H9 (cell line): ENCODE results near the gene GALNT13. TPM values are rescaled to one million over a fixed set of nuclear protein-coding genes. Genes with fewer than 3 reads are reported as not detected.

Source experiments
- DNase-seq: peaks from one replicate; pipeline ENCODE4 v3.0.0-alpha.2; 2017
- H2AFZ ChIP-seq: one replicate; pipeline ENCODE4 v1.6.1; 2013; ENCODE audit warnings: mild to moderate bottlenecking, low read length, control low read depth, moderate library complexity
- H2AK5ac ChIP-seq: 2 replicates; pipeline ENCODE4 v1.6.1; 2013; ENCODE audit warnings: low read length, control low read depth, mixed read lengths; ENCODE audit not compliant: insufficient read length
- H2BK120ac ChIP-seq: one replicate; pipeline ENCODE4 v1.6.1; 2013; ENCODE audit warnings: low read depth, mild to moderate bottlenecking, low read length, control low read depth, inconsistent platforms; ENCODE audit not compliant: poor library complexity, severe bottlenecking
- H2BK12ac ChIP-seq: 2 replicates; pipeline ENCODE4 v1.6.1; 2013; ENCODE audit warnings: low read length, control low read depth, mixed read lengths, low read depth; ENCODE audit not compliant: insufficient read length
- H2BK15ac ChIP-seq: 2 replicates; pipeline ENCODE4 v1.6.1; 2013; ENCODE audit warnings: low read depth, low read length, control low read depth
- H2BK20ac ChIP-seq: one replicate; pipeline ENCODE4 v1.6.1; 2013; ENCODE audit warnings: low read depth, mild to moderate bottlenecking, low read length, control low read depth, inconsistent platforms; ENCODE audit not compliant: poor library complexity, severe bottlenecking
- H2BK5ac ChIP-seq: 2 replicates; pipeline ENCODE4 v1.6.1; 2013; ENCODE audit warnings: low read length, control low read depth, mixed read lengths; ENCODE audit not compliant: insufficient read length
- H3K14ac ChIP-seq: 2 replicates; pipeline ENCODE4 v1.6.1; 2013; ENCODE audit warnings: low read length, control low read depth; ENCODE audit not compliant: insufficient read depth
- H3K18ac ChIP-seq: 2 replicates; pipeline ENCODE4 v1.6.1; 2013; ENCODE audit warnings: low read depth, mild to moderate bottlenecking, mixed read lengths, low read length, control low read depth; ENCODE audit not compliant: insufficient read length
- H3K23ac ChIP-seq: 2 replicates; pipeline ENCODE4 v1.6.1; 2013; ENCODE audit warnings: low read length, control low read depth, mixed read lengths, low read depth; ENCODE audit not compliant: insufficient read length
- H3K23me2 ChIP-seq: 2 replicates; pipeline ENCODE4 v1.6.1; 2013; ENCODE audit warnings: low read depth, mild to moderate bottlenecking, mixed read lengths, low read length, control low read depth; ENCODE audit not compliant: insufficient read length, poor library complexity, severe bottlenecking
- H3K27ac ChIP-seq: 2 replicates; pipeline ENCODE4 v1.5.1; 2013; ENCODE audit warnings: low read length, control low read depth, mixed read lengths, low read depth; ENCODE audit not compliant: insufficient read length
- H3K27me3 ChIP-seq: 2 replicates; pipeline ENCODE4 v1.6.1; 2013; ENCODE audit warnings: low read length, control low read depth, inconsistent platforms; ENCODE audit not compliant: insufficient read depth
- H3K4ac ChIP-seq: 2 replicates; pipeline ENCODE4 v1.6.1; 2013; ENCODE audit warnings: low read depth, mild to moderate bottlenecking, control low read depth, inconsistent platforms, low read length, moderate library complexity
- H3K4me1 ChIP-seq: 2 replicates; pipeline ENCODE4 v1.6.1; 2013; ENCODE audit warnings: low read length, control low read depth, inconsistent platforms; ENCODE audit not compliant: insufficient read depth
- H3K4me2 ChIP-seq: 2 replicates; pipeline ENCODE4 v1.6.1; 2013; ENCODE audit warnings: low read length, control low read depth, mixed read lengths; ENCODE audit not compliant: insufficient read length, insufficient read depth
- H3K56ac ChIP-seq: 2 replicates; pipeline ENCODE4 v1.6.1; 2013; ENCODE audit warnings: low read depth, mild to moderate bottlenecking, mixed read lengths, low read length, control low read depth; ENCODE audit not compliant: insufficient read length
- H3K79me1 ChIP-seq: 2 replicates; pipeline ENCODE4 v1.6.1; 2013; ENCODE audit warnings: low read depth, mild to moderate bottlenecking, moderate library complexity, low read length, control low read depth, inconsistent platforms; ENCODE audit not compliant: insufficient read depth, poor library complexity, severe bottlenecking
- H3K79me2 ChIP-seq: 2 replicates; pipeline ENCODE4 v1.6.1; 2013; ENCODE audit warnings: low read length, control low read depth, inconsistent platforms; ENCODE audit not compliant: insufficient read depth
- H3K9ac ChIP-seq: 2 replicates; pipeline ENCODE4 v1.6.1; 2013; ENCODE audit warnings: low read length, control low read depth, mixed read lengths; ENCODE audit not compliant: insufficient read length; ENCODE audit errors: extremely low read depth
- H3K9me3 ChIP-seq: one replicate; pipeline ENCODE4 v1.6.1; 2013; ENCODE audit warnings: low read depth, low read length, inconsistent platforms; ENCODE audit not compliant: control insufficient read depth
- H3T11ph ChIP-seq: one replicate; pipeline ENCODE4 v1.6.1; 2013; ENCODE audit warnings: mild to moderate bottlenecking, low read length, control low read depth, inconsistent platforms
- H4K20me1 ChIP-seq: one replicate; pipeline ENCODE4 v1.6.1; 2013; ENCODE audit not compliant: control insufficient read depth, insufficient read length, insufficient read depth
- H4K5ac ChIP-seq: 2 replicates; pipeline ENCODE4 v1.6.1; 2013; ENCODE audit warnings: low read depth, mild to moderate bottlenecking, mixed read lengths, low read length, control low read depth; ENCODE audit not compliant: insufficient read length
- H4K8ac ChIP-seq: replicated peaks from 2 replicates; pipeline ENCODE4 v1.6.1; 2013; ENCODE audit warnings: low read length, control low read depth, mixed read lengths, low read depth; ENCODE audit not compliant: insufficient read length
- H4K91ac ChIP-seq: 2 replicates; pipeline ENCODE4 v1.6.1; 2013; ENCODE audit warnings: low read depth, mild to moderate bottlenecking, moderate library complexity, mixed read lengths, low read length, control low read depth; ENCODE audit not compliant: insufficient read length
- H3K27ac Mint-ChIP-seq, 3 experiments: 2 replicates in 2 of 3; 3 replicates in 1 of 3; pipeline ENCODE4 v1.8.0; 2020 to 2021; ENCODE audit warnings: mixed read lengths in 3 of 3, mild to moderate bottlenecking in 1 of 3, moderate library complexity in 1 of 3
- H3K27me3 Mint-ChIP-seq: 2 replicates; pipeline ENCODE4 v1.8.0; 2021; ENCODE audit warnings: low read depth, mild to moderate bottlenecking, moderate library complexity, mixed read lengths
- H3K36me3 Mint-ChIP-seq, 3 experiments: 2 replicates in 2 of 3; 3 replicates in 1 of 3; pipeline ENCODE4 v1.8.0; 2020 to 2021; ENCODE audit warnings: low read depth in 3 of 3, mixed read lengths in 3 of 3; ENCODE audit not compliant: insufficient read depth in 1 of 3
- H3K4me1 Mint-ChIP-seq, 2 experiments: 2 replicates each; pipeline ENCODE4 v1.8.0; 2020; ENCODE audit warnings: mixed read lengths in 2 of 2
- H3K4me3 Mint-ChIP-seq, 2 experiments: 2 replicates in 1 of 2; 3 replicates in 1 of 2; pipeline ENCODE4 v1.8.0; 2020 to 2021; ENCODE audit warnings: mild to moderate bottlenecking in 2 of 2, mixed read lengths in 2 of 2, moderate library complexity in 1 of 2
- H3K9me3 Mint-ChIP-seq, 2 experiments: 2 replicates in 1 of 2; 3 replicates in 1 of 2; pipeline ENCODE4 v1.8.0; 2020; ENCODE audit warnings: mild to moderate bottlenecking in 2 of 2, mixed read lengths in 2 of 2, moderate library complexity in 1 of 2
- CTCF ChIP-seq: fragments of 200-600 bp; sonication (generic); conservative IDR thresholded peaks from 3 replicates; pipeline ENCODE4 v1.8.0; 2021; ENCODE audit warnings: antibody characterized with exemption, mild to moderate bottlenecking
- WGBS: extraction: QIAGEN DNeasy Blood & Tissue Kit; methylation state at CpG from one replicate; pipeline ENCODE4 v1.1.7; 2013; ENCODE audit warnings: missing lambda C conversion rate, low lambda C conversion rate, mixed read lengths; ENCODE audit not compliant: insufficient read length; ENCODE audit errors: extremely low coverage; 5-methylcytosine and 5-hydroxymethylcytosine counted together
- total RNA-seq: library from RNA; stranded (reverse); gene quantifications from 2 replicates; pipeline ENCODE4 v1.2.1, GENCODE V29; 2021

Gene GALNT13
- total RNA-seq, 1 experiment from 2014 or later, result 6.6 TPM

- no peaks in the 10 kb centered on the region for H3K9me3 Mint-ChIP-seq
- Histone ChIP-seq H3T11ph (no peak overlapping the region), H2BK5ac (no peak overlapping the region), H2AK5ac (no peak overlapping the region), H4K20me1 (no peaks in the 10 kb centered on the region), H3K9ac (no peak overlapping the region), H3K79me1 (no peaks in the 10 kb centered on the region), H3K18ac (no peak overlapping the region), H4K91ac (no peak overlapping the region), H3K56ac (no peak overlapping the region), H3K27me3 (no peaks in the 10 kb centered on the region), H3K9me3 (no peaks in the 10 kb centered on the region), H2BK20ac (no peak overlapping the region), H3K79me2 (no peaks in the 10 kb centered on the region), H4K5ac (no peak overlapping the region), H2BK15ac (no peak overlapping the region), H3K4me1 (no peaks in the 10 kb centered on the region), H2BK120ac (no peak overlapping the region), H3K23me2 (no peaks in the 10 kb centered on the region), H3K14ac (no peak overlapping the region), H2BK12ac (no peak overlapping the region), H3K23ac (no peak overlapping the region), H3K4ac (no peak overlapping the region), H3K4me2 (no peak overlapping the region), H4K8ac (no peak overlapping the region), H3K27ac (no peak overlapping the region), H2AFZ (no peak overlapping the region)
- H3K36me3 Mint-ChIP-seq, result no peaks in the 10 kb centered on the region
- H3K27ac Mint-ChIP-seq, result no peak overlapping the region
- H3K4me1 Mint-ChIP-seq, result no peaks in the 10 kb centered on the region
- no peak for TF ChIP-seq CTCF
- no peak for DNase-seq
- H3K4me3 Mint-ChIP-seq, result no peak overlapping the region
- WGBS, result no CpG with 5 or more reads among the region's 1 CpG
- no peaks in the 10 kb centered on the region for H3K27me3 Mint-ChIP-seq
Measured at GRCh38 chr2:154198866-154199265, 327.1 kb downstream of the GALNT13 start.
